DMS53 (cell line): ENCODE results near the gene ERC1.
"Not testable (repeated sequence)": the region's sequence is repeated elsewhere in the genome, so short reads cannot be mapped to it uniquely, and the experiment has no call there.

Experiments used
- DNase-seq: peaks from one replicate; lab custom pipeline; 2025; lab: John Stamatoyannopoulos, UW

Gene ERC1

DNA sequence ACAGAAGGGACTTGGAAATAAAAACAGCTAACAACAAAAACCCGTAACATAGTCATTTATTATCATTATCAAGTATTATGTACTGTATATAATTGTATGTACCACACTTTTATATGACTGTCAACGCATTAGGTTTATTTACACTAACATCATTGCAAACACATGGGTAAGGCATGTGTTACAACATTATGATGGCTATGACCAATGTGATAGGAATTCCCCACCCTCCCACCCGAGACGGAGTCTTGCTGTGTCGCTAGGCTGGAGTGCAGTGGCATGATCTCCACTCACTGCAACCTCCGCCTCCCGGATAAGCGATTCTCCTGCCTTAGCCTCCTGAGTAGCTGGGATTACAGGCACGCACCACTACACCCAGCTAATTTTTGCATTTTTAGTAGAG, 82.6 kb downstream of the ERC1 start:
- DNase-seq: no peak

DNA sequence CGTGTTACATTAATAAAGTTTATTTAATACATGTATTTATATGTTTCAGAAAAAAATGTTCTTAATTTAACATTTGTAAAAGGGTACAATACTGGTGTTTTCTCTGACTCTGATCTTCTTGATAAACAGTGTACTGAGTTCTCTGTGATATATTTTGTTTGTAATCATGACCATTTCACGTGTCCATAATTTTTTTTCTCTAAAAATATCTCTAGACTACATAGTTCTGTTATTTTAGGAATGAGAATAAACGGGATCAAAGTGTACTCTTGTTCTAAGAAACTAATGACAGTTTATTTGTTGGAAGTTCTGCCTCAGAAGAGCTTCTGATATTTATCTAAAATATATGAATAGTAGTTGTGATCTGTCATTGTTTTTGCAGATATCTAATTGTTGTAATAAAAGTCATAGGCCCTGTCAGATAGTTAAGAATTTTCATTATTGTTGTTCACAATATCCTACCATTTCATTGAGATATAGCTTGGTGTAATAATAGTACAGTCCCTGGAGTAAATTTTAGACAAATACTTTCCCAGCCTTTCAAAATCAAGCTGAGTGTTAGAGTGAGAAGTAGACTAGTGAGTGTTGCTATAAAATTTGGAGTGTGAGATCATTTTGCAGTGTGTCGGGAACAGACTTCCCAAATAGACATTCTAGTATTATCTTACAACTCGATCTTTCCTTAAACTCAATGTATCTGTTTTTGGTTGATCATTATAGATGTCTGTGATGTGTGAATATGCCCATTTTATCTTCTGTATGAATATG, 86.2 kb downstream of the ERC1 start:
- DNase-seq: no peak

DNA sequence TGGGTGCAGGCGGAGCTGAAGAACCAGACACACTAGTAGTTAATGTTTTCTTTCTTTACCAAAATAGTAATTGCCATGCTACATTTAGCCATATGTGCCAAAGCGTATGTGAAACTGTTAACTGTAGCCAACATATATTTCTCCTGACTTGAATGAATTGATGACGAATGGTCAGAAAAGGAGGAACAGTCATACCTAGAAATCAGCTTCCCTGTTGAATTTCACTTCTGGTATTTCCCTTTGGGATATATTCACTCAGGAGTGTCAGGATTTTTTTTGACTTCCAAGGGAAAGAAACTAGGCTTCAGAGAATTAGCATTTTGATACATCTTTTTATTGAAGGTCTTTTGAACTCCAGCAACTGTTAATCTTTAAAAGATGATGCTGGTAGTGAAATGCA, 87.0 kb downstream of the ERC1 start:
- DNase-seq: no peak

DNA sequence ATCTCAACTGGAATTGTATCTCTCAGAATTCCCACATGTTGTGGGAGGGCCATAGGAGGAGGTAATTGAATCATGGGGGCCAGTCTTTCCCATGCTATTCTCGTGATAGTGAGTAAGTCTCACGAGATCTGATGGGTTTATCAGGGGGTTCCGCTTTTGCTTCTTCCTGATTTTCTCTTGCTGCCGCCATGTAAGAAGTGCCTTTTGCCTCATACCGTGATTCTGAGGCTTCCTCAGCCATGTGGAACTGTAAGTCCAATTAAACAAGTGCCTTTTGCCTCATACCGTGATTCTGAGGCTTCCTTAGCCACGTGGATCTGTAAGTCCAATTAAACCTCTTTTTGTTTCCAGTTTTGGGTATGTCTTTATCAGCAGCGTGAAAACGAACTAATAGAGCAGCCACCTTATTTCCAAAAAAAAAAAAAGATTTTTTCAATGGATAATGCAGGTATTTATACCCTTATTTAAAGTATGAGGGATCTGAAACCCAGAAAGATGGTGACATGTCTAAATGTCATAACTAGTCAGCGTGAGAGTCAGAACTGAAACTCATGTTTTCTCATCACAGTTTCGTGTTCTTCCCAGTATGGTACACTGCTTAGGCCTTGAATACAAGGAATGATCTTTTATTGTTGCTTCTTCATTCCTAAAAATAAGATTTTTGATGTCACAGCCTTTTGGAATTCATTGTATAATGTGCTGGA, 89.6 kb downstream of the ERC1 start:
- no peak for DNase-seq

DNA sequence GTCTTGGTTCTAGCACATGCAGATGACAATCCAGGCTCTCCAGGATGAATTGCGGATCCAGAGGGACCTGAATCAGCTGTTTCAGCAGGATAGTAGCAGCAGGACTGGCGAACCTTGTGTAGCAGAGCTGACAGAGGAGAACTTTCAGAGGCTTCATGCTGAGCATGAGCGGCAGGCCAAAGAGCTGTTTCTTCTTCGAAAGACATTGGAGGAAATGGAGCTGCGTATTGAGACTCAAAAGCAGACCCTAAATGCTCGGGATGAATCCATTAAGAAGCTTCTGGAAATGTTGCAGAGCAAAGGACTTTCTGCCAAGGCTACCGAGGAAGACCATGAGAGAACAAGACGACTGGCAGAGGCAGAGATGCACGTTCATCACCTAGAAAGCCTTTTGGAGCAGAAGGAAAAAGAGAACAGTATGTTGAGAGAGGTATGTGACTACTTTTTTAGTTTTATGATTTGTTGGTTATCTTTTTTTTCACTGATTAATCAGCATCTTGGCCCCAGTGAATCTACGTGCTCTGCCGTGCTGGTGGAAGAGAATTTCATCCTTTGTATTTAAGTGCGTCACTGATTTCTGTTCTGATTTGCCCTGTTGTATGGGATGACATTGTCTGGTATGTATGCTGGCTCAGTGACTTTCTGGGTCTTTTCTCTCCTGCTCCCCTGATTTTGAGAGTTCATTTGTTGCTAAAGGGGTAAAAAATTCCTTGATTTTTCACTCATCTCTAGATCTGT, 92.3 kb downstream of the ERC1 start:
- DNase-seq: no peak

DNA sequence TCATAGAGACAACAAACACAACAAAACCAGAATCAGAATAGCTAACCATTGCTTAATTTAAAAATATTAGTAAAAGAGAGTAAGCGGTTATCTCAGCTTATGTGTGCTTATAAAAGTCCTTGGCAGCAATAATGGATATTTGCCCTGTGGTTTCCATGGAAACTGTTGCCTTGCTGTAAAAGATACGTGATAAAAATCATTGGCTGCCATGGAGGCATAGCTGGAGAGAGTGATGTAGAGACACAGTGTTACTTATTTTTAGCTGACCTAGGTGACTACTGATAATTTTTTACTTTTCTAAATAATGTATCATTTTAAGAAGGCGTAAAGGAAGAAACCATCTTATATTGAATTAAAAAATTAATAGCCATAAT, 92.9 kb downstream of the ERC1 start:
- DNase-seq: peak; percentile 72

DNA sequence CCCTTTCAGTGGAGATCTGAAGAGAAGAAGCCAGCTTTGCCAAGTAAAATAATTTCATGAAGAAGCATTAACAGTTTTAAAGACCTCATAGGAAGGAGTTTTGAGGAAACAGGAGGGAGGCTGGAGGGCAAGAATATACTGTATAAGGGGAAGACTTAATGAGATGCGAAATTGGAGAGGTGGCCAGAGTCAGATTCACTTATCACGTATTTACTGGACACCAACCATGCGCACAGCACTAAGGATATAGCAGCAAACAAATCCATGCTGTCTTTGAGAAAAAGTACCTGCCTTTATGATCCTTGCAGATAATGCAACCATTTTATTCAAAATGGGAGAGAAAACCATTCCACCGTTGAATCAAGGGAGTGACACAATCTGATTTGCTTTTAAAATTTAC, 100.3 kb downstream of the ERC1 start:
- no peak for DNase-seq

DNA sequence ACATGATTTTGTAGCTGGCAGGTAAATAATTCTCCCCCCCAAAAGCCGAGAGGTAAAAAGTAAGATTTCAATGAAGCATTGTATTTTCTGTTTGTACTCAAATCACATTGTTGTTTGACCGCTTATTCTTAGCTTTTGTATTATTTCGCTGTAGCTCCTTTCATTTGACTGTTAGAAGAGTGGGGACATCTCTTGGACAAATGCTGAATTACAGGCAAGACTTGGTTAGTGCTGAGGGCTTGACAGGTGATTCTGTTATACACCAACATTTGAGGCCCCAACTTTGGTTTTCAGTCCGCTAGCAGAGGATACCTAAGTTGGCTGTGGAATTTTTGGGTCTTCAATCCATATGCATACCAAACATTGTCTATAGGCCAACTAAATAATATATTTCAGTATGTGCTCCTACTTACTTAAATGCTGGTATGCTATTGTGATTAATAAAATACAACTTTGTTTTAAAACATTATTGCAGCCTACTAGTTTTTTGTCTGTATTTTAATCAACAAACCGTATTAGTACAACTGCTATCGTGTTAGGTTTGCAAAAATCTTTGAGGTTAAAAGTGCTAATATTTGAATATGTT, 102.2 kb downstream of the ERC1 start:
- peak; percentile 87 for DNase-seq

DNA sequence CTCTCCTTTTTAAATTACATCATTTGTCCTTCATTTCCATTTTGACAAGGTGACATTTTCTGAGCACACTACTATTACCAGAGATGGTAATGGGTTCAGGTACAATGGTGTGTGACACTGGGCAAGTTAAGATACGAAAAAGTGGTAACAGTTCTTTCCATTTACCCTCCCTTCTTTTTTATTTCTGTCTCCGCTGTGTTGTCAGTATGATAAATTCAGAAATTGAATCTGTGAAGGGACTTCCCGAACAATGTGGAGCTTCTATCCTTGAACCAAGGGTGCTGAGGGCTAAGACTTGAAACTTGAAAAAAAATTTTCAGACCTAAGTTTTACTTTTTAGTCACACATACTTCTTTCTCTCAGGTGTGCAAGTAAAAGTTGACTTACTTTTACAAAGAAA, 103.7 kb downstream of the ERC1 start:
- no peak for DNase-seq

DNA sequence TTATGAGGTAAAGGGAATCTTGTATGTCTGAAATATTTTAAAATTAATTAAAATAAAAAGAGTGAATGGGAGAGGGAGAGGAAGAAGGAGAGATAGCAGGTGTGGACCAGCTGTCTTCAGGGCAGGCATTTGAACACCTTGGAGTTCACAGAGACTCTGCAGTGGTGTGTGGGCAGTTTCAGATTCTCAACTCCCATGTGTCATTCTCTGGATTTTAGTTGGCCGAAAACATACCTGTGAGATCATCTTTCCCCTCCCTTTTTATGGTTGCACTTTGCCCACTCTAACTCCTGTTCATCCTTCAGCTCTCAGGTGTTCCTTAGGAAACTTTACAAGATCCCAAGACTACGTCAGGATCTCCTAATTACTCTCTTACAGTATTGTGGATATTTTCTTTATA, 108.1 kb downstream of the ERC1 start:
- DNase-seq: no peak

DNA sequence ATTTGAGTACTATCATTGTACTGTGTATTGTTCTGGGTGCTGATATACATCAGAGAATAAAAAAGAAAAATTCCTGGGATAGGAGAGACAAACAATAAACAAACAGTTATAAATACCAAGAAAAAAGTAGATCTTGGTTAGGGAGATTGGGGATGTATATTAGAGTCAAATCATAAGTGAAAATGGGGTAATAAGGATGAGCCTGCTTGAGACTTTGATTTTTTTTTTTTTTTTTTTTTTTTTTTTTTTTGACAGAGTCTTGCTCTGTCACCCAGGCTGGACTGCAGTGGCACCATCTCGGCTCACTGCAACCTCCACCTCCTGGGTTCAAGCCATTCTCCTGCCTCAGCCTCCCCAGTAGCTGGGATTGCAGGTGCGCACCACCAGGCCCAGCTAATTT, 108.6 kb downstream of the ERC1 start:
- not testable (repeated sequence) for DNase-seq

DNA sequence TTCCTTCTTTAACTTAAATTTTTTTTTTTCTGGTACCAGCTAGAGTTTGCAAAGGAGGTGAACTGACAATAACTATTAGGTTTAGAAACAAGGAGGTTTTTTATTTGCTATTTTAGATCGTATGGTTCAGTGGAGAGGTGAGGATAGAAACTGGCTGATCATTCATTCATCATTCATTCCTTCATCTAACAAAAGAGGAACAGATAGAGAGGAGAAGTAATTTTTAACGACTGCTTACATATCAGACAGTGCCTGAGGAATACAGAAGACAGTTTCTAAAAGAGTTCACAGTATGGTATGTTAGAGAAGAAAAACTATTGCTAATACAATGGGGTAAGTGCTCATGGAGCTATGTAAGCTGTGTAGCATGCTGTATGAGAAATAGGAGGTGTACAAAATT, 111.1 kb downstream of the ERC1 start:
- no peak for DNase-seq

DNA sequence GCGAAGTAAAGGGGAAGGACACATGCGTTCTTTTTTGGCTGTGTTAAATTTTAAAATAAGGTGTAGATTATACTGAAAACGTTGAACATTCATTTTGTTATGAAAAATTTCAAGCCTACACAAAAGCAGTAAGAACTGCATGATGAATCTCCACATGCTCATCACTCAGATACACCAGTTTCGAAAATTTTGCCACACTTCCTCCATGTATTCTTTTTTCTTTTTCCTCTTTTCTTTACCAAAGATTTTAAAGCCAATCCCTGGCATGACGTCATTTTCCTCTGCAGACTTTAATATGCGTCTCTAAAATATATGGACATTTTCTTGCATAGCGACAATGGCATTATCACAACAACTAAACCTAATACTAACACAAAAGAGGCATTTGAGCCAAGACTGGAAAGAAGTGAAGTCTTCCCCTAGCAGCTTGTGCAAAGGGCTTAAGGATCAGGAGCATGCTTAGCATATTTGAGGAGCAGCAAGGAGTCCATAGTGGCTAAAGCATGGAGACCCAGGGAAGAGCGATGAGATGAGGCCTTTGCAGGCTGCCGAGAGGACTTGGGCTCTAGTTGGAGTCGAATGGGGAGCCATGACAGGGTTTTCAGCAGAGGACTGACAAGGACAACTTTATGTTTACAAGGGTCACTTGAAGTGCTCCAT, 111.9 kb downstream of the ERC1 start:
- no peak for DNase-seq

DNA sequence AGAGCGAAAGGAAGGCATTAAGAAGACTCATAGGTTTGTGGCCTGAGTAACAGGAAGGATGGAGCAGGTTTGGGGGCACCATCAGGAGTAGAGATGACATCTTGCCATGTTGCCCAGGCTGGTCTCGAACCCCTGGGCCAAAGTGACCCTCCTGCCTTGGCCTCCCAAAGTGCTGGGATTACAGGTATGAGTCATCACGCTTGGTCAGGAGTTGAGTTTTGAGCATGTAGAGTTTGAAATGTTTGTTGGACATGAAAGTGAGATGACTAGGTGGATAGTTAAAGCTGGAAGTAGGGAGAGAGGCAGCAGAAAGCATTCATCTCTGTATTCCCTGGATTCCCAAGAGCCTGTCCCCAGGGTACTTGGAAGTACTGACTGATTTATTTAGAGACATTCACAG, 112.6 kb downstream of the ERC1 start:
- DNase-seq: peak; percentile 33

DNA sequence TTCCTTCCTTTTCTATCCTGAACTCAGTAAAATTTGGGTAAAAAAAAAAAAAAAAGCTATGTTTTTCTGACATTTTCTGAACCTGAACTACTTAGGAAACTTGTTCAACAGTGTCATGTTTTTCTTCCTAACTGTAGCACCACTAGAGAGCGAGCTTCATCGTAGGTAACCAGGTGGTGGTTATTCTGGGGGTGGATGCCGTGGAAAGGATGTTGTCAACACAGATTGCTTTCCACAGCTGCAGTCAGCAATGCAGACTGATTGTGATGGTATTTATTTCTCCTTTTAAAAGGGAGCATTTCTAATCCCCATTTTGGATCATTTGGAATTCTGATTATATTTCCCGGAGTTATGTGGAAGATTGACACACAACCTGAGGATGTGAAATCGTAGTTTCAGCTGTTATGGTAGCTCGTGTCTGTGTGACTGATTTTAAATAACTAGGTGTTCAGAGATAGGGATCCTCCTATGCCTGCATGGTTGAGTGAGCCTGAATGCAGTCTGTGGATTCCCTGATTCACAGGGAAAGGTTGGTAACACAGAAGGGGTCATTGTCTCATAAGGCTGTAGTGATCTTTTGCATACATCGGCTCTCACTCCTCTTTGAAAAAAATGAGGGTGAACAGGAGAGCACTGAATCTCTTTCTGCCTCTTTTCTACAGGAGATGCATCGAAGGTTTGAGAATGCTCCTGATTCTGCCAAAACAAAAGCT, 113.2 kb downstream of the ERC1 start:
- peak; percentile 50 for DNase-seq

DNA sequence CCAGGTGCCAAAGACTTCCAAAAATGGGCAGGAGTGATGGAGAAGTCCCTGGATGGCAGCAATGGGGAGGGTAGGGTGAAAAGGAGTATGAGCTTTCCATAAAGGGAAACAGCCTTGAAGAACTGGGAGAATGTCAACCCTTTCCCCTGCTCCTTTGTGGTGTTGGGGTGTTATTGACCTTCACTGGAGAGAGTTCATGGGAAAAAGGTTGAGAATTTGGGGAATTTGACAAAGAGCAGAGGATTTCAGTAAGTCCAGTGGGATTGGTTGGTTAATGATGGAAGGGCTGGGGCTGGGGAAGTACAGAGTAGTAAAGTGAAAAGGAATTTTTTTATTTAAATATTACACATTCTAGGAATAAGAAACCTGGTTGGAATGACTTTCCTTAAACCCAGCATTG, 116.6 kb downstream of the ERC1 start:
- DNase-seq: no peak

DNA sequence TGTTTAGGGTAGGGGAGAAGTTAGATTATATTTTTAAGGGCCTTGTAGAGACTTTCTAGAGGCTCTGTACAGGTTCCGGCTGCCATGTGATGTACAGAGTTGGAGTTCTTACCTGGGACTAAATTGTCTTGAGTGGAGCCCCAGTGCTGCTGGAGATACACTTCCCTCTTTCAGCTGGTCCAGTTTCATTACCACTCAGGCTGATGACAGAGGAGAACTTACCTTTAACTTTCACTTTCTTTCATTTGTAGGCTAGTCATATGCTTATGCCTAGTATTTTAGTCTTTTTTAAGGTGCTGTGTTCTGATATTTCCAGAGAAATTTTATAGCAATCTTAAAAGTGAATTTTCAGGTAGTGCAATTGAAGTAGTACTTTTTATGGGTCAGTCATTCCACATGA, 117.3 kb downstream of the ERC1 start:
- no peak for DNase-seq

DNA sequence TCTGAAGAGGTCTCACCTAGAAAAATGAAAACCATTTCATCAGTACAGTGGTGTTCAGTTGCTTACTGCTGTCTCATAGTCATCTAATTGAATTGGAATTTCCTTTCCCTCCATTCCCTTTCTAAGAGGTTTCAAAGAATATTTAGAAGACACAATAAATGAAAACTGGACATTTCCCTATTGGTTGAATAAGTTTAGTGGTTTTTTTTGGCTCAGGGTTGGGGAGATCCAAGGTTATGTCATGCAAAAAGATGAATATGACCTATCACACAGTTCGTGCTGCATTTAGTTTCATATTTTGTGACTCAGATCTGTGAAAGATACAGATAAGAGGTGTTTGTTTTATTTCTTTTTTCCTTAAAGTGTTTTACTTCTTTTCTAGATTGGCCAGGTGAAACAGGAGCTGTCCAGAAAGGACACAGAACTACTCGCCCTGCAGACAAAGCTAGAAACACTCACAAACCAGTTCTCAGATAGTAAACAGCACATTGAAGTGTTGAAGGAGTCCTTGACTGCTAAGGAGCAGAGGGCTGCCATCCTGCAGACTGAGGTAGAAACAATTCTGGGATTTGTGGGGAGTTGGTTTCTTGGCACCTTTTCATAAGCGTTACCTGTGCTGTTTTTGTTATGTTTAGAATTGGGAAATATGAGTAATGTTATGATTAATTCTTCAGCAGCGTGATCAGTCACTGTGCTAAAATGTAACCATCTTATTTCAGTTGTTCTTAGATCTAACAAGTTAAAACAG, 124.6 kb downstream of the ERC1 start:
- DNase-seq: peak; percentile 37

DNA sequence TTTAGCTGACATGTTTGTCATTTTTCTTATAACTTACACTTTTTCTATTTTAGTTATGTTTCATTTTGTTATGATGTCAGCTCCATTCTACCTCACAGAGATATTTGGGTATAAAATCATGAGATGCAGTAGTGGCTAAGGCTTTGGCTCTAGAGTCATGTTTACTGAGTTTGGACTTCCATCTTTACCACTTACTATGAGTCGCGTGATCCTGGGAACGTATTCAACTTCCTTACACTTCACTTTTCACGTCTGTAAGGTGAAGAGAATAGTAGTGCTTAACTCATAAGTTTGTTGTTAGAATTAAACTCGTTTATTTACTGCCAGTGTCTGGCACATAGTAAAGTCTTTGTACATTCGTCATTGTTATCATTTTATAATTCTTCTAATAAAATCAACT, 126.3 kb downstream of the ERC1 start:
- DNase-seq: no peak

DNA sequence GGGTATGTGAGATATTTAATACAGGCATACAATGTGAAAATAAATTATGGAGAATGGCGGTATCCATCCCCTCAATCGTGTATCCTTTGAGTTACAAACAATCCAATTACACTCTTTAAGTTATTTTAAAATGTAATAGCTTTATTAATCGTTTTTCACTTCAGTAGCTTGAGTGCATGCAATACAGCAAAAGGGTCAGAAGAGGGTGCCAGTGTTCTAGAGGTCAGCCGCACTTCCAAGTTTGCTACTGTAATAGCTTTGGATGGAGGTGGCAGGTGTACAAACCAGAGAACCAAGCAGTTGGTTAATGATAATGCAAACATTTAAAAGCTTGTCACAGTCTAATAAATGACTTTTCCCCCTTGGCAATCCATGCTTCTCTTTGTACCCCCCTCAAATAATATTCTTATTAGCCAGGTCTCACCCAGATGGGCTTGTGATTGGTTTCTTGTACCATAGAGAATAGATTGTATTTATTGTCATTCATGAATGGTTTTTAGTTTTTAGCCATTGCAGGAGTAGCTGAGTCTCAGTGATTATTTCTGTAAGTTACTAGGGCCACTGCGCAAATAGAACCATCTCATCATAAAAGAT, 127.0 kb downstream of the ERC1 start:
- peak; percentile 95 for DNase-seq
